GM18499 (cell line): Measurements from ENCODE around the gene CLDN6.

ENCODE experiments used
- ATAC-seq: cut with Tn5 transposase; IDR thresholded peaks from one replicate; pipeline ENCODE4 v1.9.1; 2021; ENCODE audit warnings: moderate number of reproducible peaks; ENCODE audit not compliant: insufficient read depth, unreplicated experiment

CLDN6 gene

GRCh38 chr16:3029491-3030221 lies 11.7 kb upstream of the CLDN6 start:
- ATAC-seq, result no peak

GRCh38 chr16:3028716-3029319 lies 10.8 kb upstream of the CLDN6 start:
- ATAC-seq, result no peak

- ATAC-seq, result no peak
Measured at GRCh38 chr16:3027983-3028715, 10.2 kb upstream of the CLDN6 start.

- no peak for ATAC-seq
Measured at GRCh38 chr16:3027489-3027795, 9.5 kb upstream of the CLDN6 start.

- no peak for ATAC-seq
Measured at GRCh38 chr16:3026609-3027488, 8.9 kb upstream of the CLDN6 start.

- no peak for ATAC-seq
Measured at GRCh38 chr16:3026003-3026378, 8.0 kb upstream of the CLDN6 start.

- no peak for ATAC-seq
Measured at GRCh38 chr16:3025032-3026002, 7.3 kb upstream of the CLDN6 start.

- ATAC-seq, result peak; percentile 43
Measured at GRCh38 chr16:3023669-3024478, 5.9 kb upstream of the CLDN6 start, which contains the start of the genes HCFC1R1 and THOC6. Gene HCFC1R1 (minus strand): TSS chr16:3023942. CDS start chr16:3023941, 1 bp downstream. Gene THOC6 (plus strand): TSS chr16:3024035. CDS start chr16:3024327, 292 bp downstream.

GRCh38 chr16:3023415-3023668 lies 5.4 kb upstream of the CLDN6 start:
- no peak for ATAC-seq

- no peak for ATAC-seq
Measured at GRCh38 chr16:3022684-3023414, 4.9 kb upstream of the CLDN6 start.

GRCh38 chr16:3022208-3022683 lies 4.3 kb upstream of the CLDN6 start:
- ATAC-seq, result no peak

GRCh38 chr16:3021449-3022207 lies 3.6 kb upstream of the CLDN6 start:
- no peak for ATAC-seq

- no peak for ATAC-seq
Measured at GRCh38 chr16:3020604-3021448, 2.8 kb upstream of the CLDN6 start.

- ATAC-seq, result no peak
Measured at GRCh38 chr16:3020247-3020603, 2.2 kb upstream of the CLDN6 start, which contains the start of gene TNFRSF12A. Gene TNFRSF12A (plus strand): TSS chr16:3020368. CDS start chr16:3020398, 30 bp downstream.

GRCh38 chr16:3019594-3020246 lies 1.7 kb upstream of the CLDN6 start:
- ATAC-seq, result no peak

- ATAC-seq, result no peak
Measured at GRCh38 chr16:3017344-3017743, 639 bp downstream of the CLDN6 start.
